Stomach (tissue), 19 donors: ENCODE results near the gene OR6C6. TPM values are rescaled to one million over a fixed set of nuclear protein-coding genes. Genes with fewer than 3 reads are reported as not detected.
"Not testable (repeated sequence)": the region's sequence is repeated elsewhere in the genome, so short reads cannot be mapped to it uniquely, and the experiment has no call there.

ENCODE experiments used
- DNase-seq, 2 donors: peaks; one replicate each; pipeline versions ENCODE4 v3.0.0 to v3.0.0-alpha.2; 2013 to 2019
- H3K27ac ChIP-seq, 5 donors: fragments of 200-600 bp in 4 of 5; sonication (generic) in 4 of 5; one replicate each; pipeline ENCODE4 v1.5.1; 2013 to 2019; ENCODE audit warnings: mild to moderate bottlenecking in 1 of 5, moderate library complexity in 1 of 5
- H3K27me3 ChIP-seq, 3 donors: fragments of 200-600 bp; sonication (generic); one replicate each; pipeline ENCODE4 v1.5.1; 2017 to 2019; ENCODE audit warnings: mixed run types in 1 of 3
- H3K36me3 ChIP-seq, 4 donors: fragments of 200-600 bp; sonication (generic); 1 replicate in 3 of 4; 2 replicates in 1 of 4; pipeline ENCODE4 v1.5.1; 2016 to 2019
- H3K4me1 ChIP-seq, 4 donors: fragments of 200-600 bp; sonication (generic); one replicate each; pipeline ENCODE4 v1.5.1; 2016 to 2019
- H3K4me3 ChIP-seq, 4 donors: fragments of 200-600 bp; sonication (generic) in 3 of 4; one replicate each; pipeline ENCODE4 v1.5.1; 2016 to 2019; ENCODE audit warnings: mild to moderate bottlenecking in 1 of 4
- H3K9me3 ChIP-seq, 4 donors: fragments of 200-600 bp; sonication (generic); one replicate each; pipeline ENCODE4 v1.5.1; 2016 to 2019
- CTCF ChIP-seq, 7 experiments: fragments of 450-650 bp in 4 of 7; fragments of 200-600 bp in 3 of 7; sonication (generic) in 3 of 7; IDR thresholded peaks; one replicate each; pipeline ENCODE4 v1.5.1; 2016 to 2019; ENCODE audit warnings: antibody characterized with exemption in 7 of 7, control low read depth in 2 of 7, mild to moderate bottlenecking in 1 of 7
- EP300 ChIP-seq: sonication (generic); formaldehyde crosslinking; IDR thresholded peaks from one replicate; pipeline ENCODE4 v1.6.1; 2017; ENCODE audit warnings: antibody characterized with exemption
- POLR2A ChIP-seq, 4 donors: fragments of 450-650 bp; IDR thresholded peaks; one replicate each; pipeline ENCODE4 v1.6.1; 2016; ENCODE audit warnings: antibody characterized with exemption in 4 of 4, control low read depth in 2 of 4, mild to moderate bottlenecking in 1 of 4, moderate library complexity in 1 of 4
- POLR2AphosphoS5 ChIP-seq, 3 donors: sonication (generic); formaldehyde crosslinking; IDR thresholded peaks; one replicate each; pipeline ENCODE4 v1.6.1; 2016; ENCODE audit warnings: antibody characterized with exemption in 3 of 3
- WGBS, 5 donors: extraction: QIAGEN DNeasy Blood & Tissue Kit in 3 of 5; methylation state at CpG; one replicate each; pipeline versions ENCODE4 v1.1.5 to v1.1.7; 2013 to 2018; 5-methylcytosine and 5-hydroxymethylcytosine counted together
- intact Hi-C: fragments of 100-400 bp; cut with DNase I; formaldehyde crosslinking; loops from one replicate; pipeline ENCODE4 v1.15.1; 2023; ENCODE audit warnings: low total_unique reads
- long read RNA-seq, 10 donors: transcript quantifications; one replicate each; lab custom pipeline, GENCODE V29; 2026
- polyA plus RNA-seq, 3 donors: library from polyadenylated mRNA; stranded (reverse); fragments of 200-250 nt; gene quantifications; one replicate each; pipeline ENCODE4 v1.2.3, GENCODE V29; 2013
- total RNA-seq, 5 donors: library from RNA; depleted of rRNA; stranded (reverse); fragments of >200 nt; gene quantifications; one replicate each; pipeline versions ENCODE4 v1.1.0 to v1.2.3, GENCODE V29; 2014 to 2016
- donor health status: healthy with polysubstance abuse.
- donor health status: Bipolar disorder and iron deficiency.
- donor health status: healthy.

The OR6C6 gene
- total RNA-seq (not detected), polyA plus RNA-seq (not detected)
- long read RNA-seq, donor 1 = 0 reads
- long read RNA-seq, donor 2 = 0 reads
- long read RNA-seq, donor 3 = 0 reads
- long read RNA-seq, donor 4 = 0 reads
- long read RNA-seq, donor 5 = 0 reads
- long read RNA-seq, donor 6 = 0 reads
- long read RNA-seq, donor 7 = 0 reads
- long read RNA-seq, donor 8 = 0 reads
- long read RNA-seq, donor 9 = 0 reads
- long read RNA-seq, donor 10 = 0 reads

- DNase-seq = no peak
- no peak within 1 kb of the TSS for H3K4me3 ChIP-seq
- TF ChIP-seq CTCF (IDR thresholded peaks at IDR 0.05) = no peak
- TF ChIP-seq POLR2AphosphoS5 (IDR thresholded peaks at IDR 0.05) = no peak
- no peak for TF ChIP-seq POLR2A (IDR thresholded peaks at IDR 0.05)
- TF ChIP-seq EP300 = no peak
- H3K36me3 ChIP-seq = no peaks in the 10 kb centered on the region
- no peaks in the 10 kb centered on the region for H3K4me1 ChIP-seq
- intact Hi-C loops = no loop called here
- no peak within 1 kb of the TSS for H3K27ac ChIP-seq
- no peaks in the 10 kb centered on the region for H3K27me3 ChIP-seq
- H3K9me3 ChIP-seq = no peaks in the 10 kb centered on the region
- 70 to 85% (median 79%) methylated on average over 2 of the region's 2 CpGs for WGBS, 5 donors
Observed at GRCh38 chr12:55296469-55296868, at the start of gene OR6C6. TSS of gene OR6C6 (minus strand) at chr12:55296569. CDS start at chr12:55295232, 1,337 bp downstream.

- Histone ChIP-seq H3K4me3 (no peak overlapping the region), H3K9me3 (no peaks in the 10 kb centered on the region), H3K27me3 (no peaks in the 10 kb centered on the region), H3K36me3 (no peaks in the 10 kb centered on the region), H3K4me1 (no peaks in the 10 kb centered on the region), H3K27ac (no peak overlapping the region)
- no peak for TF ChIP-seq EP300
- TF ChIP-seq POLR2A (IDR thresholded peaks at IDR 0.05) = no peak
- no peak for TF ChIP-seq CTCF (IDR thresholded peaks at IDR 0.05)
- no peak for TF ChIP-seq POLR2AphosphoS5 (IDR thresholded peaks at IDR 0.05)
- intact Hi-C loops = no loop called here
- DNase-seq = no peak
- WGBS, 5 donors = 89 to 94% (median 91%) methylated on average over 10 of the region's 10 CpGs
Observed at GRCh38 chr12:55336002-55336401, 39.6 kb upstream of the OR6C6 start.

GRCh38 chr12:55330446-55330845 is 34.1 kb upstream of the OR6C6 start, which contains the start of gene OR6C3:
TSS of gene OR6C3 (plus strand) at chr12:55330746. CDS start at chr12:55331701, 955 bp downstream.
- DNase-seq = no peak
- H3K4me3 ChIP-seq = no peak within 1 kb of the TSS
- no peaks in the 10 kb centered on the region for H3K27me3 ChIP-seq
- no peaks in the 10 kb centered on the region for H3K9me3 ChIP-seq
- H3K36me3 ChIP-seq = no peaks in the 10 kb centered on the region
- intact Hi-C loops = no loop called here
- no peak within 1 kb of the TSS for H3K27ac ChIP-seq
- TF ChIP-seq EP300 (no peak), CTCF (IDR thresholded peaks at IDR 0.05) (no peak), POLR2AphosphoS5 (IDR thresholded peaks at IDR 0.05) (no peak), POLR2A (IDR thresholded peaks at IDR 0.05) (no peak)
- WGBS, 5 donors = 93 to 97% (median 94%) methylated on average over 1 of the region's 1 CpG
- H3K4me1 ChIP-seq = no peaks in the 10 kb centered on the region

- H3K4me3 ChIP-seq, intact Hi-C loops, H3K9me3 ChIP-seq, H3K27ac ChIP-seq, DNase-seq, H3K4me1 ChIP-seq, H3K27me3 ChIP-seq, H3K36me3 ChIP-seq: not testable (repeated sequence)
- WGBS, 5 donors = 88 to 96% (median 90%) methylated on average over 6 of the region's 6 CpGs
Observed at GRCh38 chr12:55325801-55326200, 29.4 kb upstream of the OR6C6 start.

- peak in 1 of 2 donors; percentile 2 for DNase-seq
- TF ChIP-seq EP300 = no peak
- no peak for TF ChIP-seq POLR2A (IDR thresholded peaks at IDR 0.05)
- TF ChIP-seq CTCF (IDR thresholded peaks at IDR 0.05) = no peak
- no peak for TF ChIP-seq POLR2AphosphoS5 (IDR thresholded peaks at IDR 0.05)
- Histone ChIP-seq H3K36me3 (no peaks in the 10 kb centered on the region), H3K4me1 (no peaks in the 10 kb centered on the region), H3K27me3 (no peaks in the 10 kb centered on the region), H3K27ac (no peak overlapping the region), H3K4me3 (no peak overlapping the region), H3K9me3 (peaks cover 0 to 7% (median 0%) of the 10 kb centered on the region in 4 donors)
- WGBS, 5 donors = 26 to 62% (median 30%) methylated on average over 4 of the region's 4 CpGs
- intact Hi-C loops = no loop called here
Observed at GRCh38 chr12:55320201-55320600, 23.8 kb upstream of the OR6C6 start.
